HG03039 (cell line): ENCODE measurements around the gene TMEM187.
A peak's percentile ranks its signal among the peaks of the same experiment; 100 is the strongest.
"Not testable (repeated sequence)": the region's sequence is repeated elsewhere in the genome, so short reads cannot be mapped to it uniquely, and the experiment has no call there.

ENCODE experiments used
- ATAC-seq: cut with Tn5 transposase; IDR thresholded peaks from one replicate; pipeline ENCODE4 v1.9.1; 2021; ENCODE audit warnings: mild to moderate bottlenecking, moderate library complexity; ENCODE audit not compliant: unreplicated experiment

TMEM187 gene

GRCh38 chrX:153970357-153971123, 2.0 kb upstream of the TMEM187 start:
- peak; percentile 1 for ATAC-seq

- ATAC-seq = peak; percentile 31
Measured at GRCh38 chrX:153971124-153971449, 1.5 kb upstream of the TMEM187 start.

- ATAC-seq = peak; percentile 41
Measured at GRCh38 chrX:153971450-153972367, 845 bp upstream of the TMEM187 start, which contains the start of gene HCFC1. Gene HCFC1, minus strand, starts transcription at chrX:153971818. Its CDS starts 978 bp downstream, at chrX:153970840.

GRCh38 chrX:153973127-153974002, 811 bp downstream of the TMEM187 start:
- no peak for ATAC-seq

- no peak for ATAC-seq
Measured at GRCh38 chrX:153974003-153974725, 1.6 kb downstream of the TMEM187 start.

GRCh38 chrX:153974726-153975286, 2.3 kb downstream of the TMEM187 start:
- no peak for ATAC-seq

GRCh38 chrX:153980394-153980793, 7.8 kb downstream of the TMEM187 start:
- ATAC-seq = not testable (repeated sequence)

GRCh38 chrX:153981231-153981630, 8.7 kb downstream of the TMEM187 start:
- no peak for ATAC-seq

GRCh38 chrX:153981771-153982533, 9.4 kb downstream of the TMEM187 start:
- no peak for ATAC-seq

- ATAC-seq = no peak
Measured at GRCh38 chrX:153983321-153983801, 10.8 kb downstream of the TMEM187 start.

GRCh38 chrX:153984351-153985178, 12.0 kb downstream of the TMEM187 start:
- no peak for ATAC-seq

GRCh38 chrX:153988493-153988892, 15.9 kb downstream of the TMEM187 start:
- no peak for ATAC-seq

GRCh38 chrX:153989973-153990655, 17.6 kb downstream of the TMEM187 start:
- ATAC-seq = no peak

- ATAC-seq = no peak
Measured at GRCh38 chrX:153991013-153991580, 18.5 kb downstream of the TMEM187 start.

- no peak for ATAC-seq
Measured at GRCh38 chrX:153992180-153992579, 19.6 kb downstream of the TMEM187 start.

- ATAC-seq = no peak
Measured at GRCh38 chrX:153993079-153993478, 20.5 kb downstream of the TMEM187 start.

GRCh38 chrX:153993978-153994377, 21.4 kb downstream of the TMEM187 start:
- no peak for ATAC-seq
